ENCODE results near the gene POLDIP3.
"Not testable (repeated sequence)": the region's sequence is repeated elsewhere in the genome, so short reads cannot be mapped to it uniquely, and the experiment has no call there.

The POLDIP3 gene

DNA sequence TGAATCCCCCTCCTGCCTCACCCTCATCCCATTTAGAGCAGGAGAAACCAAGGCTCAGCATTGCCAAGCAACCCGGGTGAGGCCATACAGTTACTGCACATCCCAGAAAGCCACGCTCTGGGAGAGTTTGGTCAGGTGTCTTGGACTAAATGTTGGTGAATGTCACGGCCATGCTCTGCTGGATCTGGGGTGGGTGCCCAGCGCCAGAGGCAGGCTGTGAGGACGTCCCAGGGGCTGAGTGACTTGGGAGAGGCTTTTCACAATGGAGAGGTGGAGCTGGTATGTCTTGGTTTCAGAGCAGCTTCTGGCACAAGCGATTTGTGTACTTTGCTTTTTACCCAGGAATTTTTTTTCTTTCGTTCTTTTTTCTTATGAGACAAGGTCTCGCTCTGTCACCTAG, 54.3 kb downstream of the POLDIP3 start:
- DNase-seq (ENCODE audit: low spot score) = no peak

DNA sequence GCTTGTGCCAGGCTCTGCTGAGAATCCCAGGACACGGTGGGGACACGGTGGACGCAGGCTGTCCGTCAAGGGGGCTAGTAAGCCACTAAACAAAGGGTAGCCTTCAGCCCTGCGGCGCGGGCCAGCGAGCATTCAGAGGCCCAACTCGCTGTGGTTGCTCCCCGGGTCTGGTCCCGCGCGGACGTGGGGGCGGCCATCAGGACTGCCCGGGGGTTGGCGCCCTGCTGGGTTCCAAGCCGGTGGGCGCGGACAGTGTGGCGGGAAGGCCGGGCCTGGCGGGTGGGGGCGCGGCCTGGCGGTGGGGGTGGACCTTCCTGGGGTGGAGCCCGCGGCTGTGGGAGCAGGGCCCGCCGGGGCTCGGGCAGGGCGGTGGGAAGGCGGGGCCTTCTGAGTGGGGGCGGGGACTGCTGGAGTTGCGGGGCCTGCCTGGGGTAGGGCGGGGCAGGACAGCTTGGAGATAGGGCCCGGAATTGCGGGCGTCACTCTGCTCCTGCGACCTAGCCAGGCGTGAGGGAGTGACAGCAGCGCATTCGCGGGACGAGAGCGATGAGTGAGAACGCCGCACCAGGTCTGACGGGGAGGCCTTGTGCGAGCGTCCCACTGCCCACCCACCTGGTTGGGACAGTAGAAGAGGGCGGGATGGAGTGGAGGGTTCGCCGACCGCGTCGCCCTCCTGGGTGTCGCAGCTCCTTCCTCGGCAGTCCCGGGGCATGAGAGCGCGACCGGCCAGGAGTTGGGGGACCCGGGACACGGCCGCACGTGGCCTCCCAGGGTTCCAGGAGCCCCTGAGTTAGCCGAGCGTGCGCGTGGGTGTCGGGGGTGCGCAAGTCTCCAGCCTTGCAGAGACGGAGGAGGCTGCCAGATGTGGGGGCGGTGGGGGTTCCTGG, 61.0 kb downstream of the POLDIP3 start, which contains the start of gene SERHL2:
Gene SERHL2 (plus strand): TSS at position 482 of the 887 bp plus-strand sequence. CDS start 65 bp downstream, at position 547.
- peak; percentile 94 for DNase-seq (ENCODE audit: low spot score)

DNA sequence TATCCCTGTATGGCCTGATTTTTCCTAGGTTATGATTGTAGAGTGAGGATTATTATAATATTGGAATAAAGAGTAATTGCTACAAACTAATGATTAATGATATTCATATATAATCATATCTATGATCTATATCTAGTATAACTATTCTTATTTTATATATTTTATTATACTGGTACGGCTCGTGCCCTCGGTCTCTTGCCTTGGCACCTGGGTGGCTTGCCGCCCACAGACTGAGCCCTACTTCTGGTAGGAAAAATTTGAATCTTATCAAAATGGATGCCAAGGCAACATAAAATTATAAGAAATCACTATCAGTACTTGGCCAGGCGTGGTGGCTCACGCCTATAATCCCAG, 62.4 kb downstream of the POLDIP3 start:
- DNase-seq (ENCODE audit: low spot score) = not testable (repeated sequence)

DNA sequence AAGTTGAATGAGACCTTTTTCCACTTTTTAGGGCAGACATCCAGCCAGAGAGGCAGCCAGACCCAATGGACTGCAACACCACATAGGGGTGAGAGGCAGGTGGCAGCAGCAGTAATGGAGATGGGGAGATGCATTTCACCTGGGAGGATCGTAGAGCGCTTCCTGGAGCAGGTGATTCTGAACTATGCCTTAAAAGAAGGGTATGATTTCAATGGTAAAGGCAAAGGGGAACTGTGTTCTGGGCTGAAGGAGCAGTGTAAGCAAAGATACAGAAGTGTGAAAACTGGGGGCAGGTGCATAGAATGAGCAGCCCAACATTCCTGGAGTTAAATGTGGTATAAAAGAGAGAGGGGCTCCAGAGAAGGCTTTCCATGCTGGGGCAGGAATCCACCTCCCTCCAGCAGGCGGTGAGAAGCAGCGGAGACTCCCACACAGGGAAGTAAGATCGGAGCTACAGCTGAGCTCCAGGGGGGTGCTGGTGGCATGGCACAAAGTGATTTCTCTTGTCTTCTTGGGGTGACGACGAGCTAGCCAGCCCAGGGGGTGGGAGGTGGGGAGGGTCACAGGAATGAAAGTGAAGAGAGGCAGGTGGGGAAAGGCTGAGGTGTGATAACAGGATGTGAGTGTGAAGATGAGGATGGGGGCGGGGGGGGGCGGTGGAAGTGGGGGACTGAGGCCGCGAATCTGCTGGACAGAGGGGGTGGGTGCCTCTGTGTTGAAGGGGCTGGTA, 65.2 kb downstream of the POLDIP3 start:
- no peak for DNase-seq (ENCODE audit: low spot score)

DNA sequence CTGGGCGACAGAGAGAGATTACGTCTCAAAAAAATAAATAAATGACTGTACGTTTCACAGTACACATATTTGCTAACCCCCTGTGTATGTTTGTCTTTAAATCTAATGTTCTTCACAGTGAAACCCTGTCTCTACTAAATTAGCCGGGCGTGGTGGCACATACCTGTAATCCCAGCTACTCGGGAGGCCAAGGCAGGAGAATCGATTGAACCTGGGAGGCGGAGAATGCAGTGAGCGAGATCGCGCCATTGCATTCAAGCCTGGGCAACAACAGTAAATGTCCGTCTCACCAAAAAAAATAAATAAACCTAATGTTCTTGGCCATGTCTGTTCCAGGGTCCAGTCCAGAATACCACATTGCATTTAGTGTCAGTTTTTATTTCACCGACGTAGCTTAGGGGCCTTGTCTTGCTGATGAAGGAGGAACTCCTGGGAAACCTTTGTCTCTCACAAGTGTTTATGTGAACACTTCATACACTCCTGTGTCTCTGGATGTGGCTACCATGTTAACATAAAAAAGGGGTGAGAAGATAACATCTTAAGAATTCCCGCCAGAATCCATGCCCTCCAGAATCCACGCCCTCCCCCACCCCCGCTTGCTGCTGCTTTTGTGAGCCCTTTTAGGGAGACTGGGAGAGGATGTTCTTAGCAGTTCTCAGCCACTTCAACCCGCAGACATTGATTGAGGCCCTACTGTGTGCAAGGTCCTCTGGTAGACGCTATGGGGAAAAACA, 65.9 kb downstream of the POLDIP3 start:
- DNase-seq (ENCODE audit: low spot score) = no peak

DNA sequence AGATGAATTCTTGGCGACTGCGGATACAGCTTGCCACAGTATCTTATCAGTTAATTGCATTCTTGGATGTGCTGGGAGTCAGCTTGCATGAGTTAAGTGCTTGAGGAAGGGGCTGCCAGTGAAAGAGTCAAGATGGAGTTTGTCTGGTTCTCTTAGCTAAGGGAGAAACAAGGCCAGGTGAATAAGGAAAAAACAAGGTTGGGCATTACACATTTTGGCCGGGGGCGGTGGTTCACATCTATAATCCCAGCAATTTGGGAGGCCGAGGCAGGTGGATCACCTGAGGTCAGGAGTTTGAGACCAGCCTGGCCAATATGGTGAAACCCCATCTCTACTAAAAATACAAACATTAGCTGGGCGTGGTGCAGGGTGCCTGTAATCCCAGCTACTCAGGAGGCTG, 66.6 kb downstream of the POLDIP3 start:
- not testable (repeated sequence) for DNase-seq (ENCODE audit: low spot score)

DNA sequence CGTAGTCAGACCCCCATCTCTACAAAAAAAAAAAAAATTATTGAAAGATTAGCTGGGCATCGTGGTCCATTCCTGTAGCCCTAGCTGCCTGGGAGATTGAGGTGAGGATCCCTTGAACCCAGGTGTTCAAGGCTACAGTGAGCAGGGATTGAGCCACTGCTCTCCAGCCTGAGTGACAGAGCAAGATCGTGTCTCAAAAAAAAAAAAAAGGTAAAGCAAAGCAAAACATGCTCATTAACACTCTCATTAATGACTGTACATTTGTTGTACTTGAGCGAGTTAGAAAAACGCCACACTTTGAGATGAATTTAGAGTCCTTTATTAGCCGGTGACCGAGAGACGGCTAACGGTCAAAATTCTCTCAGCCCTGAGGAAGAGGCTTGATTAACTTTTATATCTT, 67.1 kb downstream of the POLDIP3 start:
- DNase-seq (ENCODE audit: low spot score) = no peak

DNA sequence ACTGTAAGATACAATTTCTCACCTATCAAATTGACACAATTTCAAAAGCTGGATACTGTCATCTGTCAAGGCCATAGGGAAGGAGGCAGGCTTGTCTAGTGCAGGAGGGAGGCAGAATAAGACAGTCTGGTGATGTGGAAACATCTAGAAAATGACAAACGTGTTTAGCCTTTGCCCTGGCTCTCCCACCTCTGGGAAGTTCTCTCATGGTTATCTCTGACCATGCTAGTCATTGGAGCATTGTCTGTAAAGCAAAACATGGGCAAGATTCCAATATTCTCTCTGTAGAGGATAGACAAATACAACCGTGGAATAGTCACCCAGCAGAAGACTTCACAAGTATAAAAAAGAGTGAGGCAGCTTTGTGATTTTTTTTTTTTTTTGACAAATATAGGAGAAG, 70.0 kb downstream of the POLDIP3 start:
- DNase-seq (ENCODE audit: low spot score) = no peak

DNA sequence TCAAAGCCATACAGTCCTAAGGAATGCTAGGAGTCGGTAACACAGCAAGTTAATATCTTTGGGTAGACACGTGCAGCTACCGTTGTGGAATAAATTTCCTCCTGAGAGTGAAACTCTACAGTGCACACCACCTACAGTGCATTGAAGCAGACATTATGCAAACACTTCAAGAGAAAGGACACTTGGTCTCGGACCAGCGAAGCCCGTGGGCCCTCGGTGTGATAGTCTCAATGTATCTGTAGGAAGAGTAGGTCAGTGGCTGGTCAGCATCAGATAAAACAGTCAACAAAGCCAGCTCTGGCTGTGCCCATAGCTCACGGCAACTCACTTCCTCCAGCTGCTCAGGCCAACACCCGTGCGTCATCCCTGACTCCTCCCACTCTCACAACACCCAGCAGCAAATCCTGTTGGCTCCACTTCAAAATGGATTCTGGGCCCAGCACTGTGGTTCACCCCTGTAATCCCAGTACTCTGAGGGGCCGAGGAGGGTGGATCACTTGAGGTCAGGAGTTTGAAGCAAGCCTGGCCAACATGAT, 75.4 kb downstream of the POLDIP3 start:
- not testable (repeated sequence) for DNase-seq (ENCODE audit: low spot score)

DNA sequence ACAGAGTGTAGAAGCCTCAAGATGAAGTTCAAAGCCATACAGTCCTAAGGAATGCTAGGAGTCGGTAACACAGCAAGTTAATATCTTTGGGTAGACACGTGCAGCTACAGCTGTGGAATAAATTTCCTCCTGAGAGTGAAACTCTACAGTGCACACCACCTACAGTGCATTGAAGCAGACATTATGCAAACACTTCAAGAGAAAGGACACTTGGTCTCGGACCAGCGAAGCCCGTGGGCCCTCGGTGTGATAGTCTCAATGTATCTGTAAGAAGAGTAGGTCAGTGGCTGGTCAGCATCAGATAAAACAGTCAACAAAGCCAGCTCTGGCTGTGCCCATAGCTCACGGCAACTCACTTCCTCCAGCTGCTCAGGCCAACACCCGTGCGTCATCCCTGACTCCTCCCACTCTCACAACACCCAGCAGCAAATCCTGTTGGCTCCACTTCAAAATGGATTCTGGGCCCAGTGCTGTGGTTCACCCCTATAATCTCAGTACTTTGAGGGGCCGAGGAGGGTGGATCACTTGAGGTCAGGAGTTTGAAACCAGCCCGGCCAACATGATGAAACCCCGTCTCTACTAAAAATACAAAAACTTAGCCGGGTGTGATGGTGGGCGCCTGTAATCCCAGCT, 77.4 kb downstream of the POLDIP3 start:
- DNase-seq (ENCODE audit: low spot score) = not testable (repeated sequence)

DNA sequence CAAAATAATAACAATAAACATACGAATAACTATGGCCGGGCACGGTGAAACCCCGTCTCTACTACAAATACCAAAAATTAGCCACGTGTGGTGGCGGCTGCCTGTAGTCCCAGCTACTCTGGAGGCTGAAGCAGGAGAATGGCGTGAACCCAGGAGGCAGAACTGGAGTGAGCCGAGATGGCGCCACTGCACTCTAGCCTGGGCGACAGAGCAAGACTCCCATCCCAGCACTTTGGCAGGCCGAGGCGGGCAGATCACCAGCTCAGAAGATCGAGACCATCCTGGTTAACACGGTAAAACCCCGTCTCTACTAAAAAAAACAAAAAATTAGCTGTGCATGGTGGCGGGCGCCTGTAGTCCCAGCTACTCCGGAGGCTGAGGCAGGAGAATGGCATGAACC, 78.0 kb downstream of the POLDIP3 start:
- not testable (repeated sequence) for DNase-seq (ENCODE audit: low spot score)

DNA sequence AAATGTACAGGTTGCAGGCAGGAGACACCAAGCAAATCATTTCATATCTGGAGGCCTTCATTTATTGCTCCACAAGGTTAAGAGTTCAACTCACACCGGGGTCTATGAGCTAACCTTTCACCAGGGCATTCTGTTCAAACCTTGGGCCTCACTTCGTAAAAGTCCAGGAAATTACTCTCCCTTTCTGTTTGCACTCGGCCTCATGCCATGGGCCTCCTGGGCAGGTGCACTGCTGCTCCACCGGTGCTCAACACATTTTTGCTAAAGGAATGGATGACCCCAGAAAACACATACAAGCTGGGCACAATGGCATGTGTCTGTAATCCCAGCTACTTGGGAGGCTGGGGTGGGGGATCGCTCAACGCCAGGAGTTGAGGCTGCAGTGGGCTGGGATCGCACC, 78.5 kb downstream of the POLDIP3 start:
- no peak for DNase-seq (ENCODE audit: low spot score)

DNA sequence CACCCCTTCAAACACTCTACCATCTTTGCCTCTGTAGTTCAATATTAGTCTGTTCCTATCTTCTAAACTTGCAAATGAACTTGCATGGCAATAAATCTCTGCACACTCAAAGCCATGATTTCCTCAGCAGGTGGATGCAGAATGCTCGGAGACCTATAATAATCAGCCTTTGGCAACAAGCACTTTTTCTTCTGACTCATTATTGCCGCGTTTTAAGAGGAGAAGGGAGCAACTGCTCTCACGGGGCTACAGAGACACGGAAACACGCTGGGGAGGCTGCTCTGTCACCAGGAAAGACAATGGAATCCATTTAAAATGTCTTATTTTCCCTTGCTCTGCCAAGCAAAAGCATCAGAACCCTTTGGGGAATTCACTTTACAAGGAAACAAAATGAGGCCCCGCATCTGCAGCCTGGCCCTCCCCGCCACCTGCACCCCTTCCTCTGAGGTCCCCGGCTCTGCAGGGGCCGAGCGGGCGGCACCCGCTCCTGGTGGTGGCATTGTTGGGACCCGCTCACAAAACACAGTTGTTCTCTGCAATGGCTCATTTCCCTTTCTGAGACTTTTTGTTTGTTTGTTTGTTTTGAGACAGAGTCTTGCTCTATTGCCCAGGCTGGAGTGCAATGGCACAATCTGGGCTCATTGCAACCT, 79.5 kb downstream of the POLDIP3 start:
- not testable (repeated sequence) for DNase-seq (ENCODE audit: low spot score)

Data from AG08395 (cell line).